Colonic mucosa (tissue), 4 donors: ENCODE measurements around the gene EMX1. TPM values are rescaled to one million over a fixed set of nuclear protein-coding genes. Genes with fewer than 3 reads are reported as not detected.

Experiments
- DNase-seq: peaks from one replicate; pipeline ENCODE4 v3.0.0-alpha.2; 2020
- H3K27ac ChIP-seq: fragments of 200-600 bp; one replicate; pipeline ENCODE4 v1.8.0; 2021
- H3K27me3 ChIP-seq: fragments of 200-600 bp; one replicate; pipeline ENCODE4 v1.8.0; 2021
- H3K36me3 ChIP-seq: fragments of 200-600 bp; one replicate; pipeline ENCODE4 v1.8.0; 2021
- H3K4me1 ChIP-seq: fragments of 200-600 bp; one replicate; pipeline ENCODE4 v1.8.0; 2021; ENCODE audit warnings: mild to moderate bottlenecking
- H3K4me3 ChIP-seq: fragments of 200-600 bp; one replicate; pipeline ENCODE4 v1.8.0; 2021
- H3K9ac ChIP-seq, 2 donors: one replicate each; pipeline ENCODE4 v1.7.0; 2013; ENCODE audit warnings: control low read depth in 2 of 2, low read depth in 2 of 2, low read length in 2 of 2
- H3K9me3 ChIP-seq: fragments of 200-600 bp; one replicate; pipeline ENCODE4 v1.8.0; 2021
- intact Hi-C: fragments of 100-400 bp; cut with DNase I; formaldehyde crosslinking; loops from one replicate; pipeline ENCODE4 v1.14.1; 2022
- total RNA-seq, 2 donors: library from RNA; stranded (reverse); fragmentation: NEBNext Ultra II Directional in 1 of 2; extraction: Animal tissue kit (Norgen Biotek cat#: 25700) in 1 of 2; gene quantifications; one replicate each; pipeline ENCODE4 v1.2.1, GENCODE V29; 2021
- TF ChIP-seq, protein P1 (sequence below): fragments of 200-600 bp; IDR thresholded peaks from one replicate; pipeline ENCODE4 v1.8.0; 2022; ENCODE audit warnings: antibody characterized with exemption, mild to moderate bottlenecking
- donor health status: healthy.
- donor health status: DM: no; HTN: no; CAD: no.
- donor health status: DM: no; HTN: no; CAD: no.

The EMX1 gene
- total RNA-seq, 2 donors from 2014 or later: 1.1 to 2.0 TPM

- Histone ChIP-seq H3K36me3 (no peaks in the 10 kb centered on the region), H3K4me3 (no peak overlapping the region), H3K27me3 (no peaks in the 10 kb centered on the region), H3K4me1 (no peaks in the 10 kb centered on the region), H3K27ac (no peak overlapping the region), H3K9me3 (no peaks in the 10 kb centered on the region), H3K9ac (no peak overlapping the region)
- DNase-seq: peak; percentile 43
- intact Hi-C loops: no loop called here
- TF ChIP-seq, protein P1, sequence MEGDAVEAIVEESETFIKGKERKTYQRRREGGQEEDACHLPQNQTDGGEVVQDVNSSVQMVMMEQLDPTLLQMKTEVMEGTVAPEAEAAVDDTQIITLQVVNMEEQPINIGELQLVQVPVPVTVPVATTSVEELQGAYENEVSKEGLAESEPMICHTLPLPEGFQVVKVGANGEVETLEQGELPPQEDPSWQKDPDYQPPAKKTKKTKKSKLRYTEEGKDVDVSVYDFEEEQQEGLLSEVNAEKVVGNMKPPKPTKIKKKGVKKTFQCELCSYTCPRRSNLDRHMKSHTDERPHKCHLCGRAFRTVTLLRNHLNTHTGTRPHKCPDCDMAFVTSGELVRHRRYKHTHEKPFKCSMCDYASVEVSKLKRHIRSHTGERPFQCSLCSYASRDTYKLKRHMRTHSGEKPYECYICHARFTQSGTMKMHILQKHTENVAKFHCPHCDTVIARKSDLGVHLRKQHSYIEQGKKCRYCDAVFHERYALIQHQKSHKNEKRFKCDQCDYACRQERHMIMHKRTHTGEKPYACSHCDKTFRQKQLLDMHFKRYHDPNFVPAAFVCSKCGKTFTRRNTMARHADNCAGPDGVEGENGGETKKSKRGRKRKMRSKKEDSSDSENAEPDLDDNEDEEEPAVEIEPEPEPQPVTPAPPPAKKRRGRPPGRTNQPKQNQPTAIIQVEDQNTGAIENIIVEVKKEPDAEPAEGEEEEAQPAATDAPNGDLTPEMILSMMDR: no peak
These were observed 66.3 kb downstream of the EMX1 start for GRCh38 chr2:72983500-72984161.

- Histone ChIP-seq H3K27me3 (no peaks in the 10 kb centered on the region), H3K9ac (no peak overlapping the region), H3K36me3 (no peaks in the 10 kb centered on the region), H3K4me3 (no peak overlapping the region), H3K27ac (no peak overlapping the region), H3K9me3 (no peaks in the 10 kb centered on the region), H3K4me1 (no peaks in the 10 kb centered on the region)
- TF ChIP-seq, protein P1: no peak
- intact Hi-C loops: no loop called here
- no peak for DNase-seq
These were observed 66.9 kb downstream of the EMX1 start for GRCh38 chr2:72984172-72984671.

Other genes with a start within 250 kb of the EMX1 start
- gene EXOC6B, start 91.5 kb upstream of the EMX1 start, total RNA-seq: 10 to 100 TPM; 21.3 to 28.8 TPM
- 100 to 1,000 TPM in 1 of 2 donors, 10 to 100 TPM in 1; 79.6 to 129 TPM for gene SPR, start 30.1 kb upstream of the EMX1 start, total RNA-seq
- 10 to 100 TPM; 16.1 to 26.4 TPM for gene SFXN5, start 154.2 kb downstream of the EMX1 start, total RNA-seq
- 10 to 100 TPM; 17.8 to 33.7 TPM for gene RAB11FIP5, start 195.4 kb downstream of the EMX1 start, total RNA-seq